NAMALWA (cell line): Measurements from ENCODE around the gene CD160.
A peak's percentile ranks its signal among the peaks of the same experiment; 100 is the strongest.
"Not testable (repeated sequence)": the region's sequence is repeated elsewhere in the genome, so short reads cannot be mapped to it uniquely, and the experiment has no call there.

Source experiments
- DNase-seq: peaks from one replicate; pipeline ENCODE4 v3.0.0-alpha.2; 2015; ENCODE audit warnings: low spot score

The CD160 gene

DNA sequence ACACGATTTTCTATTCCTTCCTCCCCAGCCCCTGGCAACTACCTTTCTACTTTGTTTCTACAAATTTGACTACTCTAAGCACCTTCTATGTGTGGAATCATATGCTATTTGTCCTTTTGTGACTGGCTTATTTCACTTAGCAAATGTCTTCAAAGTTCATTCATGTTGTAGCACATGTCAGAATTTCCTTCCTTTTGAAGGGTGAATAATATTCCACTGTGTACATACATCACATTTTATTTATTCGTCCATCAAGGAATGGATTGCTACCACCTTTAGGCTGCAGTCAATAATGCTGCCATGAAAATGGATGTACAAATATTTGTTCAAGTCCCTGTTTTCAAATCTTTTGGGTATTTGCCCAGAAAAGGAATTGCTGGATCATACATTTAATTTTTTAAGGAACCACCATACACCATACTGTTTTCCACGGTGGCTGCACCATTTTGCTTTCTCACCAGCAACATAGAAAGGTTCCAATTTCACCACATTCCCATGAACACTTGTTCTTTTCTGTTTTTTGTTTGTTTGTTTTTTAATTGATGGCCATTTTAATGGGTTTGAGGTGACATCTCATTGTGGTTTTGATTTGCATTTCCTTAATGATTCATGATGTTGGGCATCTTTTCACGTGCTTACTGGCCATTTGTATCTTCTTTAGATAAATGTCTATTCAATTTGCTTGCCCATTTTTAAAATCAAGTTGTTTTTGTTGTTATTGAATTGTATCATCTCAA lies 8.8 kb upstream of the CD160 start:
- no peak for DNase-seq

DNA sequence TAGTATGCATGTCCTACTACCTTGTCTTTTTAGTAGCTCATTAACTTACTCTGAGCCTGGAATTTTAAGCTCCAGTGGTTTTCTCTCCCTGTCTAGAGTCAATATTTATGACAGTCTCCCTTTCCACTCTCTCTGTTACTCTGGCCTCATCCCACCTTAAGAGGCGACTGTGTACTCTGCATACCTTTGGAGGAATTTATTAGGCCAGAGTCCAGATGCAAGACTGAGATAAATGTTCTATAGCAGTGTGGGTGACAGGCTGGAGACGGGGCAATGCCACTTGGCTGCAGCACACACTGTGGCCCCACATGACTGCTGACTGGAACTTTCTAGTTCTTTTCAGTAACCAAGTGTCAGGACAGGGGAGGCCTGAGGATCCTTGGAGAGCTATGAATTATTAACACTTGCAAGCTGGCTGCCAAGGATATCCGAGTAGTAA lies 8.1 kb upstream of the CD160 start:
- no peak for DNase-seq

DNA sequence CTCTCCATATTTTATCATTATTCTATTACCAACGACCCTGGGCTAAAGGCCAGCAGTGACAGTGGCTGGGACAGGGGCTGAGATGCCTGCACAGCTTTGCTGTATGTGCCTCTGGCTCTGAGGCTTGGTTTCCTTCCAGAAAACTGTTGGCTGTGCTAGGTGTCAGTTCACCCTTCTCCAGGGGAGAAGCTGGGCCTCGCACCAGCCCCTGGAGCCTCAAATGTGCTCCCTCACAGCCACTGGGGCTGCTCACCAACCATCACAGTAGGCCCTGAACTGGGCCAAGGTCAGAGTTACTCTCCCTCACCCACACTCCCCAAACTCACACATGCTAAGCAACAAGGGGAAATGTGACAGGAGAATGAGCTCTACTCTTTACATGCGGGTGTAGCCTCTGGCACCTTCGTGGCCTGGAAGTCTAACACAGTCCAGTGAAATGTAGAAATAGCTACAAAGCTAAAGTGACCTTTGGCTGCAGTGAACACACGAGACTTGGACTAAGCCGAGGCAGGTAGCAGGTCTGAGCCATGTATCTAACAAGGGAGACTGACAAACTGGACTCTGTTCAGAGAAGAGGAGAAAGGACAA lies 4.7 kb upstream of the CD160 start:
- DNase-seq: no peak

DNA sequence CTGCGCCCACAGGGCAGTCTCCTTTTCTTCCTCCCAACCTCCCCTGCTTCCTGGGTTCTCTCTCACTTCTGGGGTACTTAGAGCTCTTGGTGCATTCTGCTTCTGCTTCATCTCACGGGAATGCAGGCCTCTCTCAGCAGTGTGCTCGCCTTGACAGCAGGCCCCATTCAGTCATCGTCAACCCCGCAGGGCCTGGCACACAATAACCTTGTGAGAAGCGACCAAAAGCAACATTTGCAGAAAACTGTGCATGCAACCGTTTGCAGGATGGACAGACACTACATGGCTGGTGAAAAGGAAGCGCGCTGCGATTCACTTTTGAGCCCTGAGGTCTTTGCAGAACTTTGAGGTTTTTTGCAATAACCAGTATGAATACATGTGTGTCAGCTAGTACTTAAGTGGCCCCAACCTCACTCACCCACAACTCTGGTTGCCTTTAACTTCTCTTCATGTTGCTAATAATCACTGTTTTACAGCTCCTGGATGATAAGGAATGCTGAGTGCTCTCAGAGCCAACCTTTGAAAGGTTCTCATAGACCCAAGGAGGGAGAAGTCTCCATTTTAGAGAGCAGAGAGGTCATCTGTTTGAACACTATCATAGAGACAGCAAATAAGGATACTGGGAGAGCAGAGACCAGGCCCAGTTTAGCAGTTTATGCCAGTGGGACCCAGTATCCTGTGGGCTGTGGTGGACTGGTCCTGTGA lies 2.5 kb upstream of the CD160 start:
- no peak for DNase-seq

DNA sequence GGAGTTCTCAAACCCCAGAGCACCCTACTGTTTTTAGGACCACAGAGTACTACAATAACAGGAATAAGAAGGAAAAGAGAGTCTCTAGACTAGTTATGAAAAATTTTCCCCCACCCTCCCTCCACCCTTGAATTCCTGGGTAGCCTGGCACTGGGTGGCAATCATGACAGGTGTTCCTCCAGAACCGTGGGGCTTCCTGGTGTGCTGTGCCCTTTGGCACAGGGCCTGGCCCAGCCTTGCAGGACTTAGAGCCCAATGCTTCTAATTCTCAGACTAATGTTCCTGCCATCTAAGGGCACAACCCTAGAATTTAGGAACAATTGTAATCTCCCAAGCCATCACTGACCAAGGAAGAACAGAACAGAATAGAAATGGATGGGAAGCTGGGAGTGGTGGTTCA lies 1.5 kb upstream of the CD160 start:
- DNase-seq: no peak

DNA sequence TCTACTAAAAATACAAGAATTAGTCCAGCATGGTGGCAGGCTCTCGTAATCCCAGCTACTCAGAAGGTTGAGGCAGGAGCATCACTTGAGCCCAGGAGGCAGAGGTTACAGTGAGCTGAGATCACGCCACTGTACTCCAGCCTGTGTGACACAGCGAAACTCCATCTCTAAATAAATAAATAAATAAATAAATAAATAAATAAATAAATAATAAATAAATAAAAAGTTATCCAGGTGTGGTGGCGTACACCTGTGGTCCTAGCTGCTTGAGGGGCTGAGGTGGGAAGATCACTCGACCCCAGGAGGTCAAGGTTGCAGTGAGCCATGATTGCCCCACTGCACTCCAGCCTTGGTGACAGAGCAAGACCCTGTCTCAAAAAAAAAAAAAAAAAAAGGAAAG lies 834 bp upstream of the CD160 start:
- not testable (repeated sequence) for DNase-seq

DNA sequence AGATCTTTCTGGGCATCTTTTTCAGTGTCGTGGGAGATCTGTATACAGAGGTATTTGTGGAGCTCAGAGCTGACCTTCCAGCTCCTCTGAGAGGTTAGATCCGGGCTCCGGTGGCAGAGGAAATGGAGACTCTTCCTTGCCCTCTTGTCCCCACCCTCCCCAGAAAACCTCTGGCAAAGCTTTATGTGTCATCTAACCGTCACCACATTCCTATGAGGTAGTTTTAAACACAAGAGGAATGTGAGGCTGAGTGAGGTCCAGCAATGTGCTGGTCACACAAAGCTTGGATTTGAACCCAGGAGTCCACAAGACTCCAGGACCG lies 1.2 kb downstream of the CD160 start:
- no peak for DNase-seq

DNA sequence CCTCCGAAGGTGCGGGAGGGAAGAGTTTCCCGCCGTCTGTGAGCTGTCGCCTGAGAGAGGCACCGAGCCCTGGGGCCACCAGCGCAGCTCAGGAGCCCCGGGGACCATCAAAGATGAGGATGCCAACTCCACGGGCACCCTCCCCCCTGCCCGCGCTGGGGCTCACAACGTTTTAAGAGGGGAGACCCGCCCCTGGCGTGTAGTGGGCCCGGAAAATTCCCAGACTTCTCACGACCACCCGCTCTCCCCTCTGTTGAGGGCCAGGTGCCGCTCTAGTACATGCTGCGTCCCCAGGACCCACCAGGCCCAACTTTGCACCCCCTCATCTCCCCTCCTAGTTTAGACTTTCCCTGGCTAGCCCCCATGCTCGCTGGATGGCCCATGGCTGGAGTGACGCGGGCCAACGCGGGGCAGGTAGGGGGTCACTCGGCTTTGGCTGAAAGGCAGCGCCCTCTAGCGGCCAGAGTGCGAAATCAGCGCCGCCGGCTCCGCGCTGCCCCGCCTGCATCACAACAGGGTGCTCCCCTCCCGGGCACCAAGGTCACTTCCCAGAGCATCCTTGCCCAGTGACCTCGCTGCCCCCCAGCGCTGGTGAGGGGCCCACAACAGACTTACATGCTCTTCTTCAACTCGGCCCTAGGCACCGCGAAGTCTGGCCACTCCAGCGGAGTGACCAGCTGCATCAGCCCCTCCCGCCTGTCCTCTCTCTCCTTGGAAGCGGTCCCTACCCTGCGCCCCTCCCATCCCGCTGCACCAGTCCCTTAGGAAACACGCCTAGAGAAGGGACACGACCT lies 1.8 kb downstream of the CD160 start:
- DNase-seq: peak; percentile 76

DNA sequence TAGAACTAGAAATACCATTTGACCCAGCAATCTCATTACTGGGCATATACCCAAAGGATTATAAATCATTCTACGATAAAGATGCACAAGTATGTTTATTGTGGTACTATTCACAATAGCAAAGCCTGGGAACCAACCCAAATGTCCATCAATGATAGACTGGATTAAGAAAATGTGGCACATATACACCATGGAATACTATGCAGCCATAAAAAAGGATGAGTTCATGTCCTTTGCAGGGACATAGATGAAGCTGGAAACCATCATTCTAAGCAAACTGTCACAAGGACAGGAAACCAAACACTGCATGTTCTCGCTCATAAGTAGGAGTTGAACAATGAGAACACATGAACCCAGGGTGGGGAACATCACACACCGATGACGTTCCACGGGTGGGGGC lies 6.9 kb downstream of the CD160 start:
- DNase-seq: not testable (repeated sequence)

DNA sequence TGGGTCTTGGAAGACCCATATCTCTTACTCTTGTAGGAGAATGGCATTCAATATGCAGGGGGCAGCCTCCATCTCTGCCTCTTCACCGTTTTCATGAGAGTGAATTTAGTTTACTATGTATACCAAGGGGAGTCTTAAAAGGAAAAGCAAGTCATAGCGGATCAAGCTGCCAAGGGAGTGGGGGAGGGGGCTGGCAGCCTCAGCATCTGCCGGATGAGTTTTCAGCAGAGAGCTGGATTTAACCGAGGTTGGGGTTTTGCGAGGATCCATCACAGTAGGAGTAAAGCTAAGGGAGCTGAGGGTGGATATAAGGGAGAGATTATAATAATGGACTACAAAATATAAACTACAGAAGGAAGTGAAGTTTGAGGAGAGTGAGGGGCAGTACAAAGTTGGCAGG lies 9.9 kb downstream of the CD160 start:
- DNase-seq: no peak

DNA sequence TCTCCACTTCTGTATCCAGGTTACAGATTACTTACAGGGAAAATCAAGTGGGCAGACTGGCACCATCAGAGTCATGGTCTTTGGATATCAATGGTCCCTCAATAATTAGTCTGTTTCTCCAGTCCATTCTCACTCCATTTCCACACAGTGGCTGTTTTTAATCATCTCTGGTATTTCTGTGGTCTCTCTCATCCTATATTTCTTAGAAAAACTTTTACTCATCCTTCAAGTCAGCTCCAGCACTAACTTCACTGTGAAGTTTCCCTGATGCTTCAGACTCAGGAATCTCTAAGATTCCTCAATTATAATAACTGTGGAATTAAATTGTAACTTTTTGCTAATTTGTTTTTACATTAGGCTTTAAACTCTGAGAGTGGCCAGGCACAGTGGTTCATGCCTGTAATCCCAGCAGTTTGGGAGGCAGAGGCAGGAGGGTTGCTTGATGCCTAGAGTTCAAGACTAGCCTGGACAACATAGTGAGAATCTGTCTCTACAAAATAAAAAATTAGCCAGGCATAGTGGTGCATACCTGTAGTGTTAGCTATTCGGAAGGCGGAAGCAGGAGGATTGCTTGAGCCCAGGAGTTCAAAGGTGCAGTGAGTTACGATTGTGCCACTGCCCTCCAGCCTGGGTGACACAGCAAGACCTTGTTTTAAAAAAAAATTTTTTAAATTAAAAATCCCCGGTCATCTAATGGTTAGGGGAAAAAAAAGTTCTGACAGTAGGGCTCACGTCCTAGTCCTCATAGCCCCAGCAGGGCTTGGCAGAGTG lies 10.6 kb downstream of the CD160 start:
- no peak for DNase-seq

DNA sequence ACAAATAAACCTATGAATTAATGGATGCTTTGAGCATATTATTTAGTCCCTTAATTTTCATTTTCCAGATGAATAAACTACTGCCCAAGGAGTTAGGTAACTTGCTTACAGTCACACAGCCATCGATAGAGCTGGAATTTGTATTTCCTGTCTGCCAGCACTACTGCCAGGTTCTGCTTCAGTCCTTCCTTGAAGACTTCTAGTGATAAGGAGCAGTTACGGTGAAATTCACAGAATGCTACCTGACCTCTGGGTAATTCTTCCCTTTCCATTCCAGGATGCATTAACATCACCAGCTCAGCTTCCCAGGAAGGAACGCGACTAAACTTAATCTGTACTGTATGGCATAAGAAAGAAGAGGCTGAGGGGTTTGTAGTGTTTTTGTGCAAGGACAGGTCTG lies 11.2 kb downstream of the CD160 start:
- no peak for DNase-seq

DNA sequence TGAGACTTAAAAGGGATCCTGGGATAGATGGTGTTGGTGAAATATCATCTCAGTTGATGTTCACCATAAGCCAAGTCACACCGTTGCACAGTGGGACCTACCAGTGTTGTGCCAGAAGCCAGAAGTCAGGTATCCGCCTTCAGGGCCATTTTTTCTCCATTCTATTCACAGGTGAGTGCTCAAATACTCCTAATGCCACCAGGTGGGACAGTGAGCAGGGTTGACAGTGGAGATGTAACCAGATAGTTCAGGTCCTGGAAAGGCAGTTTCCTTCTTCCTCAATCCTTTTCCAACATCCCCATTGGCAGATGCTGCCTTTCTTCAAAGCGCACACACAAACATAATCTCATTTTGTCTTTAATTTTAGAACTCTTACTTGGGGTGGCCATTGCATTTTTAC lies 11.6 kb downstream of the CD160 start:
- no peak for DNase-seq

DNA sequence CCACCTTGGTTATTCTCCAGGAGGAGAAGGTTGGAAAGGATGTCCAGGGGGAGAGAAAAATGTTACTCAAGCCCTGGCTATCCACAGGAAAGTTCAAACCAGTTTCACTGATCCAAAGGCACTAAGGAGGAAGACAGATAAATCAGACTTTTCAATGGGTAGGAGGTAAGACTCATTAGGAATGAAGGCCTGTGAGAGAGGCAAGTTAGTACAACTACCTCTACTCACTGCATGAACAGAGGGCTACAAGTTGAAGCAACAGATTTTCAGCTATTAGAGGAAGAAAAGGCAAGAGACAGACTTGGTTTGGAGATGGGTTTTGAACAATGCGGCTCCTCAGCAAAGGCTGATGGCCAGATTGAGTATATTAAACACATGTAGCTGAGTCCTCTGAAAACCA lies 16.9 kb downstream of the CD160 start:
- no peak for DNase-seq

DNA sequence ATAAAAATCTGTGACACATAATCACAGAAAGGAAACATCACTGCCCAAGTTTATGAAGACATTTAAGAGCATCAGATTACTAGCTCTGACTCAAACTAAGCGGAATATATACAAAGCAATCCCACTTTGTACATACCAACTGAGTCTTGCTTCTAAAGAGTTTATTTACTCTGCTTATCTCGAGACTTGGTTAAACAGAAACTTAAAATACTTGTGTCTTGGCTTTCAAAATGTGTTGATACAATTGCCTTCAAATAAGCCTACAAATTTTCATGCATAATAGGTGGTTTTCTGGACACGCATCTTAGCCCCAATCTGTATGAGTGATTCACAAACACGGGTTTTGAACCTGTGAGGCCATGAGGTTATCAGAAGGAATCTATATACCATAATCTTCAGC lies 21.0 kb downstream of the CD160 start:
- no peak for DNase-seq

DNA sequence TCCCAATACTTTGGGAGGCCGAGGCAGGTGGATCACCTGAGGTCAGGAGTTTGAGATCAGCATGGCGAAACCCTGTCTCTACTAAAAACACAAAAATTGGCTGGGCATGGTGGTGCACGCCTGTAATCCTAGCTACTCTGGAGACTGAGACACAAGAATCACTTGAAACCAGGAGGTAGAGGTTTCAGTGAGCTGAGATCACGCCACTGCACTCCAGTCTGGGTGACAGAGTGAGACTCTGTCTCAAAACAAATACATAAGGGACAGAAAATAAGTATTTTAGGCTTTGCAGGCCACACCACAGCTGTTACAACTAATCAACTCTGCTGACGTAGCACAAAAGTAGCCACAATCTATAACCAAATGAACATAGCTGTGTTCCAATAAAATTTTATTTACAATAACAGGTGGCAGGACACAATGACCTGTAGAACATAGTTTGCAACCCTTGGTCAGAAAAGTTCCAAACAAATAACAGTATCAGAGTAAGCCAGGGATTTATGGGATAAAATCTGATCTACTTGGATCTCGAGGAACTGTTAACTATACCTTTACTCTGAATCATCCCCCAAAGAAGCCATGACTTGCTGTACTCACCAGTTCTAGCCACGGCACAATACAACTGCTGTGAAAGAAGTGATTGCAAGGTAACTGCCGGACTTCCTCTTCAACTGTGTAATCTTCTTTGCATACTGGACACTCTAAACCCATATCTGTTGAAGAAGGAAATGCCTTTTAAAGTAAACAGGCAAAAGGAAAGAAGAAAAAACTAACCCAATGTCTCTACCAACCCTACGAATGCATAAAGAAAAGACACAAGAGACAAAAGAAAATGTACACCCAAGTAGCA lies 28.3 kb downstream of the CD160 start:
- no peak for DNase-seq

DNA sequence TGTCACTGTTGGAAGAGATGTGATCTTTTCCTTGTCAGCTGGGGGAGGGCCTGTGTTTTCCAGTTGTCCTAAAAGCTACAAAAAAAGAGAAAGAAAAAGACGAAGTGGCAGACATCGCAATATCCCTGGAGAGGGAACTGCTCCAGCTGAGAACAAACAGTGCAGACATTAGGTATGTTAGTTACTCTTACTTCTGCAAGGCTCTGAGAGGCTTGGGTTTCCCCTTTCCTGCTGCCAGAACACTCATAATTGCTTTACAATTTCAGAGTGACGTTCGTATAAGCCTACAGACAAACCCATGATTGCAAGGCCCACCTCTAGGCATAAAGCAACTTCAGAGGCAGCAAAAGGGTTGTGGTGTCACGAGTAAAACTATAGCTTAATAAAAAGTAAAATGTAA lies 31.1 kb downstream of the CD160 start:
- no peak for DNase-seq

DNA sequence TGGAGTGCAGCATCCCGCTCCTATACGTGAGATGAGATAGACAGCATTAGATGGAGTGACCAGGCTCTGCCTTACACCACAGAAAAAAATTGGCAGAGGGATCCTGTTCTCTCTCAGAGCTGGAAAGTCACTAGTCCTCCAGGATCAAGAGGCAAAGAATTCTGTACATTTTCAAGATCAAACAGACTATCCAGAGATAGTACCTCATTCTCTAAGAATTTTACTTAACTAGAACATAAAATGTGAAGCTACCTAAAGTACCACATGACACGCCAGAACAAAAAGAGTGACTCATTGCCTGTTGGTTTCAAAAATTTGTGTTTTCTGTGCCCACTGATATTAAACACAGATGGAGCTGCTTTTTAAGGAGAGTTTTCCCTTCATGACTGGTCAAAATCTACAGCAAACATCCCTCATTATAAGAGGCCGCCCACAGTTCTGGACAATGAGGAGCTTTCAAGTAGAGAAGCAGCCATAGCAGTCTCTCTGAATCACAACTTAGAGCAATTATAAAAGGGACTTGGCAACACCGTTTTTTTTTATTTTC lies 32.3 kb downstream of the CD160 start:
- no peak for DNase-seq

DNA sequence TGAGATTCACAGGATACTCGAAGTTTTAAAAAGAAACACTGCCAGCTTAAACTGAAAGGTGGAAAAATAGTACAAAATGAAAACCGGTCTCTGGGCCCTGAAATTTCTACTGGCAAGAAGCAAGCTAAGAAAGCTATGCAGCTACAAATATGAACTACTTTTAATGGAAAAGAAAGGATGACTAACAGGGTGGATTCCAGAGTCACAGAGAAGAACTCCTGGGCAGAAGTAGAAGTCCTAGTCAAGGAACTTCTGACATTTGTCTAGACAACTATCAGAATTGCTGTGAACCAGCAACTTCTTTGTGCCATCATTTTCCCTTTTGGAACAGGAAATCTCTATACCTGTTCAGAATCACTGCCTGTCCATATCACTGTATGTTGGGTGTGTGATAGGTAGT lies 38.1 kb downstream of the CD160 start:
- DNase-seq: no peak

DNA sequence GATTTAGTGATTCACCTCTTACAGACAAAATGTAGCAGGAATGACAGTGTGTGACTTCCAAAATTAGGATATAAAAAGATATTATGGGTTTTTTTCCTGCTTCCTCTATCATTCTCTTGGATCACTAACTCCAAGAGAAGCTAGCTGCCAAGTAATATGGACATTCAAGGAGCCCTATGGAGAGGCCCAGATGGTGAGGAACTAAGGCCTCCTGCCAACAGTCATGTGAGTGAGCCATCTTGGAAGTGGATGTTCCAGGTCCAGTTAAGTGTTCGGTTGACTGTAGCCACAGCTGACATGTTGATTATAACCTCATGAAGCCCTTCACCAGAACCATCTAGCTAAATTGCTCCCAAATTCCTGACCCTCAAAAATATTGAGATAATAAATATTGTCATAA lies 38.8 kb downstream of the CD160 start:
- DNase-seq: no peak

DNA sequence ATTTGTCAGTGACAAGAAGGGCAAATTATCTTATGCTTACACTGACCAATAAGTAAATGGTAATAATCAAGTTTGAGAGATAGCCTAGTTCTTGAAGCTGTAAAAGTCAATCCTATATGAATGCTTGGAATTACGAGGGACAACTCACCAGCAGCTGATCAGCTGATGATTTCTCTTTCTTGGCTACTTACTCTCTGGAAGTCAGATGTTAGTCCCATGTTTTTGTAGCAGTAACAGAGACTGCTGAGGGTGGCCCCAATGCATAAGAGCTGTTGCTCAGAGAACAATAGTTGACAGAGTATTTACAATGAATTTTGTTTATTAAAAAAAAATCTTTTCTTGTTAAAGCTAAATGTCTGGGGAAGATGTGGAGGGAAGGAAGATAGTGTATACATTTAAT lies 39.3 kb downstream of the CD160 start:
- DNase-seq: no peak
